ENCODE results near the gene GPR108. TPM values are rescaled to one million over a fixed set of nuclear protein-coding genes. Genes with fewer than 3 reads are reported as not detected.

GPR108 gene
- total and polyA plus RNA-seq, 2 donors from 2014 or later: 113 to 144 TPM

DNA sequence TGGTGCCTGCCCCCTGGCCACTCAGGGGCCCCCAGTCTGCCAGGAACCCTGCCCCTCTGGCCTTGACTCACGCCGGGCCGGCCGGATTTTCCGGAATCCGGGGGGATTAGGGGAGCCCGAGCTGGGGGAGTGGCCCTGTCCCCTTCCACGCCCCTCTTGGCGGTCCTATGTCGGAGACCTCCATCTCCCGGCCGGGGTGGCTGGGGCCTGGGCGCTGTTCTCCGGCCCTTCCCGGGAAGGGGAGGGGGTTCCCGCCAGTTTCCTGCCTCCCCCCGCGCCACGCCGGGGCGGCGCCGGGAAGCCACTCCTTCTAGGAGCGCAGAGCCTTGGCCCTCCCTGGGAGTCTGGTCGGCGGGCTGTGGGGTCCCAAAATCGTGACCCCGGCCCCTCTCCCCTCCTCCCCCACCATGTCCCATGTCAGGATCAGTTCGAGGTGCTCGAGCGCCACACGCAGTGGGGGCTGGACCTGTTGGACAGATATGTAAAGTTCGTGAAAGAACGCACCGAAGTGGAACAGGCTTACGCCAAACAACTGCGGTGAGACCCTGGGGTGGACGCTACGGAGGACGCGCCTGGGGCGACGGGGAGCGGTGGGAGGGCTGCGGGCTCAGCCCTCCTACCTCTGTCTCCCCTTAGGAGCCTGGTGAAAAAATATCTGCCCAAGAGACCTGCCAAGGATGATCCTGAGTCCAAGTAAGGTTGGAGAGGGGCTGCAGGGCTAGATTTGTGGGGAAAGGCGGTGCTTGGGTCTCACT, 3.4 kb upstream of the GPR108 start:
- intact Hi-C loops (cut with DNase I): no loop called here
- Histone ChIP-seq H3K4me1 (ENCODE audit: control insufficient read depth in 2 of 3, insufficient read depth in 2 of 3, low read depth in 1 of 3, low read length in 3 of 3) (peaks cover 10 to 36% (median 31%) of the 10 kb centered on the region in 3 donors), H3K4me3 (ENCODE audit: low read length in 3 of 3) (peak overlapping the region; percentile 52 to 82 (median 72)), H3K36me3 (ENCODE audit: control insufficient read depth in 2 of 3, insufficient read depth in 3 of 3, low read length in 3 of 3) (peaks cover 0 to 13% (median 3%) of the 10 kb centered on the region in 3 donors), H3K9ac (ENCODE audit: low read length in 3 of 3) (peak overlapping the region; percentile 7 to 95 (median 81)), H3K9me3 (ENCODE audit: control insufficient read depth in 2 of 3, insufficient read depth in 1 of 3, low read length in 3 of 3) (no peaks in the 10 kb centered on the region), H3K27ac (ENCODE audit: low read depth in 2 of 2, low read length in 2 of 2) (peak overlapping the region; percentile 88 to 91), H3K27me3 (ENCODE audit: control insufficient read depth, insufficient read depth, low read length) (no peaks in the 10 kb centered on the region)
- DNase-seq: peak; percentile 50 to 90 (median 84)
- TF ChIP-seq, protein P1, sequence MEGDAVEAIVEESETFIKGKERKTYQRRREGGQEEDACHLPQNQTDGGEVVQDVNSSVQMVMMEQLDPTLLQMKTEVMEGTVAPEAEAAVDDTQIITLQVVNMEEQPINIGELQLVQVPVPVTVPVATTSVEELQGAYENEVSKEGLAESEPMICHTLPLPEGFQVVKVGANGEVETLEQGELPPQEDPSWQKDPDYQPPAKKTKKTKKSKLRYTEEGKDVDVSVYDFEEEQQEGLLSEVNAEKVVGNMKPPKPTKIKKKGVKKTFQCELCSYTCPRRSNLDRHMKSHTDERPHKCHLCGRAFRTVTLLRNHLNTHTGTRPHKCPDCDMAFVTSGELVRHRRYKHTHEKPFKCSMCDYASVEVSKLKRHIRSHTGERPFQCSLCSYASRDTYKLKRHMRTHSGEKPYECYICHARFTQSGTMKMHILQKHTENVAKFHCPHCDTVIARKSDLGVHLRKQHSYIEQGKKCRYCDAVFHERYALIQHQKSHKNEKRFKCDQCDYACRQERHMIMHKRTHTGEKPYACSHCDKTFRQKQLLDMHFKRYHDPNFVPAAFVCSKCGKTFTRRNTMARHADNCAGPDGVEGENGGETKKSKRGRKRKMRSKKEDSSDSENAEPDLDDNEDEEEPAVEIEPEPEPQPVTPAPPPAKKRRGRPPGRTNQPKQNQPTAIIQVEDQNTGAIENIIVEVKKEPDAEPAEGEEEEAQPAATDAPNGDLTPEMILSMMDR (IDR thresholded peaks at IDR 0.05; ENCODE audit: borderline replicate concordance, extremely low read depth, insufficient read depth): no peak
- no peak for FAIRE-seq

DNA sequence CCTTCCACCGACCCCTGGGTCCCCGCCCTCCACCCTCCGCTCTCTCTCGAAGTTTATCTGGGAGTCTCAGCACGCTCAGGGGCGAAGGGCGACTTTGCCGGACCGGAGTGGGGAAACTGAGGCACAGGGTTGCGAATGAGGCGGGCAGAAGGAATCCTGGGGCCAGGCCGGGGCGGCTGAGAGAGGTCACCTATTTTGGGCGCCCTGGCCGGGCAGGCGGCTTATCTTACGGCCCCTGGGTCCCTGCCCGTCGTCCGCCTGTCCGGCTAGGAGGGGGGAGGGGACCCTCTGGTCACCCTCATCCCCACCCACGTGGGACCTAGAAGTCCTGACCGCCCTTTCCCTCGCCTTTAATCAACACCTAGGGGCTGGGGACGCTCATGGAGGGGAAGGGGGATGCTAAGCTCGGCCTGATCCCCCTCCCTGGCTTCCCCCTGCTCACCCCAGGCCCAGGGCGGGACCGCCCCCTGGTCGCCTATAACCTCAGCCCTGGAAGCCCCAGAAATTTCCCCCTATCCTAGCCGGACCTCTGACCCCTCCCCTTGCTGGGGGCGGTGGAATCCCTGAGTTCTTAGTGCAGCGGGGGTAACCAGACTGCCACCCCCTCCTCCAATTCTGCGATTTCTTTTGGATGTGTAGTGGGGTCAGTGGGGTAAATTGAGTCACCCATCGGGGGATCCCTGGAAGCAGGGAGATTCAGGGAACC, 2.7 kb upstream of the GPR108 start:
- FAIRE-seq (no peak), DNase-seq (peak in 4 of 5 donors; percentile 25 to 92 (median 50))
- H3K36me3 ChIP-seq (ENCODE audit: control insufficient read depth in 2 of 3, insufficient read depth in 3 of 3, low read length in 3 of 3): peaks cover 0 to 13% (median 3%) of the 10 kb centered on the region in 3 donors
- TF ChIP-seq, protein P1 (IDR thresholded peaks at IDR 0.05; ENCODE audit: borderline replicate concordance, extremely low read depth, insufficient read depth): no peak
- no peaks in the 10 kb centered on the region for H3K27me3 ChIP-seq (ENCODE audit: control insufficient read depth, insufficient read depth, low read length)
- no peaks in the 10 kb centered on the region for H3K9me3 ChIP-seq (ENCODE audit: control insufficient read depth in 2 of 3, insufficient read depth in 1 of 3, low read length in 3 of 3)
- H3K4me3 ChIP-seq (ENCODE audit: low read length in 3 of 3): peak overlapping the region; percentile 52 to 82 (median 72)
- H3K27ac ChIP-seq (ENCODE audit: low read depth in 2 of 2, low read length in 2 of 2): peak overlapping the region; percentile 88 to 91
- intact Hi-C loops (cut with DNase I): no loop called here
- peaks cover 5 to 42% (median 25%) of the 10 kb centered on the region in 3 donors for H3K4me1 ChIP-seq (ENCODE audit: control insufficient read depth in 2 of 3, insufficient read depth in 2 of 3, low read depth in 1 of 3, low read length in 3 of 3)
- peak overlapping the region; percentile 30 to 95 (median 81) for H3K9ac ChIP-seq (ENCODE audit: low read length in 3 of 3)

DNA sequence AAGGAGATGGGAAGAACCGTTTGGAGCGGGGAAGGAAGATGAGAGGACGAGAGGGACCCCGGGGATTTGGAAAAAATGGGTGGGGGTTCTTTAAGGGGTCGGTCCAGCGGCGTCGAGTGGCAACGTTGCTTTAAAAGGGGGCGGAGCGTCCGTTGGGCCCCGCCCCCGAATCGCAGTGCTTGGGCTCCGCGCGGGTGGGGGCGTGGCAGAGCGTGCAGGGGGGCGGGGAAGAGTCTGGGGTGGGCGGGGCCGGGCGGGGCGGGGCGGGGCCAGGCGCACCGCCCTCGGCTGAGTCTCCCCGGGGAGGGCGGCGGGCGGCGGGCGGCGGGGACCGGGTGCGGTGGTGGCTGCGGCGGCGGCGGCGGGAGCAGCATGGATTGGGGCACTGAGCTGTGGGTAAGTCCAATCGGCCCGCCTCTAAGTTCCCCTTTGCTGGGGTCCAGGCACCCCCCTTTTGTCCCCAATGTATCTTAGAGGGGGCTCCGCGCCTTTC, 2.1 kb upstream of the GPR108 start, which contains the start of gene TRIP10:
TRIP10 (plus strand) TSS at position 291 of the 493 bp plus-strand sequence; CDS start at position 373, 82 bp downstream.
- Histone ChIP-seq H3K9me3 (ENCODE audit: control insufficient read depth in 2 of 3, insufficient read depth in 1 of 3, low read length in 3 of 3) (no peaks in the 10 kb centered on the region), H3K36me3 (ENCODE audit: control insufficient read depth in 2 of 3, insufficient read depth in 3 of 3, low read length in 3 of 3) (peaks cover 0 to 13% (median 3%) of the 10 kb centered on the region in 3 donors), H3K9ac (ENCODE audit: low read length in 3 of 3) (peak within 1 kb of the TSS; percentile 38 to 95 (median 81)), H3K4me3 (ENCODE audit: low read length in 3 of 3) (peak within 1 kb of the TSS; percentile 52 to 82 (median 72)), H3K27ac (ENCODE audit: low read depth in 2 of 2, low read length in 2 of 2) (peak within 1 kb of the TSS; percentile 88 to 91), H3K4me1 (ENCODE audit: control insufficient read depth in 2 of 3, insufficient read depth in 2 of 3, low read depth in 1 of 3, low read length in 3 of 3) (peaks cover 5 to 38% (median 20%) of the 10 kb centered on the region in 3 donors), H3K27me3 (ENCODE audit: control insufficient read depth, insufficient read depth, low read length) (no peaks in the 10 kb centered on the region)
- FAIRE-seq: no peak
- TF ChIP-seq, protein P1 (IDR thresholded peaks at IDR 0.05; ENCODE audit: borderline replicate concordance, extremely low read depth, insufficient read depth): no peak
- peak; percentile 85 to 95 (median 92) for DNase-seq
- intact Hi-C loops (cut with DNase I): no loop called here
